IMR-90 (cell line): Measurements from ENCODE around the gene SLC39A8.

Experiments used
- BHLHE40 ChIP-seq: fragments of 150-350 bp; IDR thresholded peaks from 2 replicates; pipeline ENCODE4 v1.6.1; 2016; ENCODE audit warnings: mild to moderate bottlenecking, low read depth, low read length
- CEBPB ChIP-seq: IDR thresholded peaks from 2 replicates; pipeline ENCODE4 v1.6.1; 2012; ENCODE audit warnings: low read depth, low read length, improper control_type of control experiment
- FOS ChIP-seq: fragments of 150-350 bp; IDR thresholded peaks from 2 replicates; pipeline ENCODE4 v1.6.1; 2016; ENCODE audit warnings: low read depth, low read length
- MAFK ChIP-seq: IDR thresholded peaks from 2 replicates; pipeline ENCODE4 v1.6.1; 2012; ENCODE audit warnings: low read depth, low read length, improper control_type of control experiment
- MAZ ChIP-seq: IDR thresholded peaks from 2 replicates; pipeline ENCODE4 v1.6.1; 2012; ENCODE audit warnings: low read depth, mild to moderate bottlenecking, low read length, improper control_type of control experiment, moderate library complexity, borderline replicate concordance
- MXI1 ChIP-seq: IDR thresholded peaks from 2 replicates; pipeline ENCODE4 v1.6.1; 2012; ENCODE audit warnings: low read depth, mild to moderate bottlenecking, low read length, moderate library complexity, borderline replicate concordance
- POLR2A ChIP-seq: IDR thresholded peaks from 2 replicates; pipeline ENCODE4 v1.6.1; 2012; ENCODE audit warnings: mild to moderate bottlenecking, low read depth, low read length
- RAD21 ChIP-seq: IDR thresholded peaks from 2 replicates; pipeline ENCODE4 v1.6.1; 2012; ENCODE audit warnings: low read length, improper control_type of control experiment
- RCOR1 ChIP-seq: IDR thresholded peaks from 2 replicates; pipeline ENCODE4 v1.6.1; 2012; ENCODE audit warnings: mild to moderate bottlenecking, low read length, improper control_type of control experiment; ENCODE audit not compliant: insufficient replicate concordance
- RFX5 ChIP-seq: IDR thresholded peaks from 2 replicates; pipeline ENCODE4 v1.8.0; 2012; ENCODE audit warnings: low read depth, mild to moderate bottlenecking, low read length, moderate library complexity
- SMC3 ChIP-seq: fragments of 150-350 bp; IDR thresholded peaks from 2 replicates; pipeline ENCODE4 v1.6.1; 2016; ENCODE audit warnings: low read depth, mild to moderate bottlenecking, antibody characterized with exemption, low read length, moderate library complexity
- TF ChIP-seq, protein P1 (sequence below): conservative IDR thresholded peaks from 2 replicates; pipeline ENCODE4 v1.5.1; 2012; ENCODE audit warnings: mild to moderate bottlenecking, low read depth, low read length, improper control_type of control experiment
- TF ChIP-seq, protein P2 (sequence below): fragments of 150-350 bp; IDR thresholded peaks from 2 replicates; pipeline ENCODE4 v1.6.1; 2017; ENCODE audit warnings: mild to moderate bottlenecking, antibody characterized with exemption, low read length, low read depth
- TF ChIP-seq, protein P3 (sequence below): fragments of 150-350 bp; IDR thresholded peaks from 2 replicates; pipeline ENCODE4 v1.6.1; 2016; ENCODE audit warnings: low read depth, mild to moderate bottlenecking, low read length, moderate library complexity, borderline replicate concordance

DNA sequence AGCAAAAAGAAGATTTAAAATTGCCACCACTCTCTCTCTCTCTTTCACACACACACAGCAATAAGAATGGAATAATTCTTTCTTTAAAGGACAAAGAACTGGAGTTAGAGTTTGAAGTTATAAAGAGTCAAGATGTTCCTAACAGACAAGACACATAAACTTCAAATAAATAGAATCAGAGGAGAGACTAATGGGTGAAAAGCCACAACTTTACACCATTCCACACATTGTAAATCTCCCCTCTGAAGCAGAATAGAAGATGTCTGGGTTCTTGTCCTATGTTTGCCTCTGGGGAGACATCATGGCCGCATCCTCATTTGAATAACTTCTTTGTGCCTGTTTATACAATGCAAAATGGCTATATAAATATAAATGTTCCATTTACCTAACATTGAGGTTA lies 39.6 kb downstream of the SLC39A8 start:
- no peak for TF ChIP-seq BHLHE40
- TF ChIP-seq, protein P1, sequence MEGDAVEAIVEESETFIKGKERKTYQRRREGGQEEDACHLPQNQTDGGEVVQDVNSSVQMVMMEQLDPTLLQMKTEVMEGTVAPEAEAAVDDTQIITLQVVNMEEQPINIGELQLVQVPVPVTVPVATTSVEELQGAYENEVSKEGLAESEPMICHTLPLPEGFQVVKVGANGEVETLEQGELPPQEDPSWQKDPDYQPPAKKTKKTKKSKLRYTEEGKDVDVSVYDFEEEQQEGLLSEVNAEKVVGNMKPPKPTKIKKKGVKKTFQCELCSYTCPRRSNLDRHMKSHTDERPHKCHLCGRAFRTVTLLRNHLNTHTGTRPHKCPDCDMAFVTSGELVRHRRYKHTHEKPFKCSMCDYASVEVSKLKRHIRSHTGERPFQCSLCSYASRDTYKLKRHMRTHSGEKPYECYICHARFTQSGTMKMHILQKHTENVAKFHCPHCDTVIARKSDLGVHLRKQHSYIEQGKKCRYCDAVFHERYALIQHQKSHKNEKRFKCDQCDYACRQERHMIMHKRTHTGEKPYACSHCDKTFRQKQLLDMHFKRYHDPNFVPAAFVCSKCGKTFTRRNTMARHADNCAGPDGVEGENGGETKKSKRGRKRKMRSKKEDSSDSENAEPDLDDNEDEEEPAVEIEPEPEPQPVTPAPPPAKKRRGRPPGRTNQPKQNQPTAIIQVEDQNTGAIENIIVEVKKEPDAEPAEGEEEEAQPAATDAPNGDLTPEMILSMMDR: no peak
- TF ChIP-seq RCOR1: no peak
- TF ChIP-seq CEBPB: no peak
- TF ChIP-seq, protein P2, sequence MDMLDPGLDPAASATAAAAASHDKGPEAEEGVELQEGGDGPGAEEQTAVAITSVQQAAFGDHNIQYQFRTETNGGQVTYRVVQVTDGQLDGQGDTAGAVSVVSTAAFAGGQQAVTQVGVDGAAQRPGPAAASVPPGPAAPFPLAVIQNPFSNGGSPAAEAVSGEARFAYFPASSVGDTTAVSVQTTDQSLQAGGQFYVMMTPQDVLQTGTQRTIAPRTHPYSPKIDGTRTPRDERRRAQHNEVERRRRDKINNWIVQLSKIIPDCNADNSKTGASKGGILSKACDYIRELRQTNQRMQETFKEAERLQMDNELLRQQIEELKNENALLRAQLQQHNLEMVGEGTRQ: no peak
- no peak for TF ChIP-seq POLR2A
- no peak for TF ChIP-seq RAD21
- no peak for TF ChIP-seq MAFK
- no peak for TF ChIP-seq MAZ
- TF ChIP-seq, protein P3, sequence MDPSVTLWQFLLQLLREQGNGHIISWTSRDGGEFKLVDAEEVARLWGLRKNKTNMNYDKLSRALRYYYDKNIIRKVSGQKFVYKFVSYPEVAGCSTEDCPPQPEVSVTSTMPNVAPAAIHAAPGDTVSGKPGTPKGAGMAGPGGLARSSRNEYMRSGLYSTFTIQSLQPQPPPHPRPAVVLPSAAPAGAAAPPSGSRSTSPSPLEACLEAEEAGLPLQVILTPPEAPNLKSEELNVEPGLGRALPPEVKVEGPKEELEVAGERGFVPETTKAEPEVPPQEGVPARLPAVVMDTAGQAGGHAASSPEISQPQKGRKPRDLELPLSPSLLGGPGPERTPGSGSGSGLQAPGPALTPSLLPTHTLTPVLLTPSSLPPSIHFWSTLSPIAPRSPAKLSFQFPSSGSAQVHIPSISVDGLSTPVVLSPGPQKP: no peak
- no peak for TF ChIP-seq SMC3
- TF ChIP-seq FOS: no peak
- no peak for TF ChIP-seq MXI1
- TF ChIP-seq RFX5: no peak
